ENCODE data around the gene FAM107A. TPM values are rescaled to one million over a fixed set of nuclear protein-coding genes. Genes with fewer than 3 reads are reported as not detected.
"Not testable (repeated sequence)": the region's sequence is repeated elsewhere in the genome, so short reads cannot be mapped to it uniquely, and the experiment has no call there.

Gene FAM107A
- polyA plus RNA-seq, 3 donors = 4.0 to 5.7 (median 4.6) TPM

GRCh38 chr3:58527440-58527839 lies 49.8 kb downstream of the FAM107A start:
- not testable (repeated sequence) for DNase-seq (ENCODE audit: extremely low read depth in 1 of 11, low read depth in 9 of 11, low spot score in 4 of 11)

GRCh38 chr3:58526515-58526957 lies 50.7 kb downstream of the FAM107A start:
- no peak for DNase-seq (ENCODE audit: extremely low read depth in 1 of 11, low read depth in 9 of 11, low spot score in 4 of 11)

- no peak for DNase-seq (ENCODE audit: extremely low read depth in 1 of 11, low read depth in 9 of 11, low spot score in 4 of 11)
Measured at GRCh38 chr3:58524326-58524888, 52.8 kb downstream of the FAM107A start.

GRCh38 chr3:58522759-58523425 lies 54.3 kb downstream of the FAM107A start:
- no peak for DNase-seq (ENCODE audit: extremely low read depth in 1 of 11, low read depth in 9 of 11, low spot score in 4 of 11)

- no peak for DNase-seq (ENCODE audit: extremely low read depth in 1 of 11, low read depth in 9 of 11, low spot score in 4 of 11)
Measured at GRCh38 chr3:58521917-58522631, 55.1 kb downstream of the FAM107A start.

GRCh38 chr3:58521336-58521670 lies 55.9 kb downstream of the FAM107A start:
- no peak for DNase-seq (ENCODE audit: extremely low read depth in 1 of 11, low read depth in 9 of 11, low spot score in 4 of 11)

- no peak for DNase-seq (ENCODE audit: extremely low read depth in 1 of 11, low read depth in 9 of 11, low spot score in 4 of 11)
Measured at GRCh38 chr3:58520403-58521335, 56.5 kb downstream of the FAM107A start.

GRCh38 chr3:58519668-58520402 lies 57.4 kb downstream of the FAM107A start:
- no peak for DNase-seq (ENCODE audit: extremely low read depth in 1 of 11, low read depth in 9 of 11, low spot score in 4 of 11)

- peak in 2 of 11 donors; percentile 68 to 70 for DNase-seq (ENCODE audit: extremely low read depth in 1 of 11, low read depth in 9 of 11, low spot score in 4 of 11)
Measured at GRCh38 chr3:58518291-58518789, 58.9 kb downstream of the FAM107A start.

GRCh38 chr3:58514405-58514804 lies 62.8 kb downstream of the FAM107A start:
- DNase-seq (ENCODE audit: extremely low read depth in 1 of 11, low read depth in 9 of 11, low spot score in 4 of 11) = no peak

Other genes with a start within 250 kb of the FAM107A start
- 10 to 100 TPM; 21.8 to 34.0 (median 31.2) TPM for gene PXK, start 244.5 kb downstream of the FAM107A start, polyA plus RNA-seq (ENCODE audit: insufficient read length in 3 of 3)
- 100 to 1,000 TPM in 2 of 3 donors, 10 to 100 TPM in 1; 95.7 to 118 (median 118) TPM for gene PDHB, start 143.6 kb downstream of the FAM107A start, polyA plus RNA-seq (ENCODE audit: insufficient read length in 3 of 3)
- 10 to 100 TPM; 30.6 to 37.7 (median 33.4) TPM for gene KCTD6, start 85.3 kb downstream of the FAM107A start, polyA plus RNA-seq (ENCODE audit: insufficient read length in 3 of 3)
- gene ACOX2, start 40.2 kb downstream of the FAM107A start, polyA plus RNA-seq (ENCODE audit: insufficient read length in 3 of 3) = 10 to 100 TPM; 33.4 to 43.8 (median 41.6) TPM
- 1 to 10 TPM in 1 of 3 donors, under 1 TPM in 2; 0.44 to 2.3 (median 0.85) TPM for gene FAM3D, start 89.4 kb upstream of the FAM107A start, polyA plus RNA-seq (ENCODE audit: insufficient read length in 3 of 3)

Data from renal cortex interstitium (tissue), 11 donors.